ENCODE measurements around the gene WDR93.
"Not testable (repeated sequence)": the region's sequence is repeated elsewhere in the genome, so short reads cannot be mapped to it uniquely, and the experiment has no call there.

WDR93 gene

DNA sequence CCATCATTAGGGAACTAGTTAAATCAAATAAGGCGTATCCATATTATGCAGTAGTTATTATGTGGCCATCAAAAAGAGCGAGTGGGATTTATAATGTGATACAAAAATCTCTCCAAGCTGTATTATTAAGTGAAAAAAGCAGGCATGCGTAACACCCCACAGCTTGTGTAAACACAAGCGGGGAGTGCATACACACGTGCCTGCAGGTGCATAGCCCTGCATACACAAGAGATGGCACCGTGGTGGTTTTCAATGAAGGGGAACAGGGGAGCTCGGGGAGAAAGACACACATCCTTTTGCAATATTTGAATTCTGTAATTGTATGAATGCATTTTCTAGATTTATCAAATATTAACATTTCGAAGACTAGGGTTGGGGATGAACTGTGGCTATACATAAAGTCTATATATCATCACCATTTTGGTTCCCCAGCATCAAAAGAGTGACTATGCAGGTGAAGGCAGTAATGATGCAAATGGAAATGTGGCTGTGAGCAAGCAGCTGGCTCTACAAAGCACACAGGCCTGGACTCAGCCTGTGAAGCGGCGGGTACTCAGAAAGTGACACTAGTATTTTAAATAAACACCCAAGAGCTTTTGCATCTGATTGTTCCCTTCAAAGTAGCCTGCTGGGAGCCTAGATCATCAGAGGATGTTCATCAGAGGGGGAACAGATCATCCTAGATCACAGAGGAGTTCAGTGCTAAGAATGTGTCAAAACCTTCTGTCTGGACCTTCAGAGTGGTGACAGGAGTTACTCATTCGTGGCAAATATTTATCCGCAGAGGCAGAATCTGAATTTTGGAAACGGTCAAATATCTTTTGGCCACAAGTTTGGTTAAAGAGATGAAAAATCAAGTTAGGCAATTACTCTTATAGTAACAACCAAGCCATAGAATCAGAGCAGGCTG is 25.9 kb upstream of the WDR93 start:
- no peak for DNase-seq

DNA sequence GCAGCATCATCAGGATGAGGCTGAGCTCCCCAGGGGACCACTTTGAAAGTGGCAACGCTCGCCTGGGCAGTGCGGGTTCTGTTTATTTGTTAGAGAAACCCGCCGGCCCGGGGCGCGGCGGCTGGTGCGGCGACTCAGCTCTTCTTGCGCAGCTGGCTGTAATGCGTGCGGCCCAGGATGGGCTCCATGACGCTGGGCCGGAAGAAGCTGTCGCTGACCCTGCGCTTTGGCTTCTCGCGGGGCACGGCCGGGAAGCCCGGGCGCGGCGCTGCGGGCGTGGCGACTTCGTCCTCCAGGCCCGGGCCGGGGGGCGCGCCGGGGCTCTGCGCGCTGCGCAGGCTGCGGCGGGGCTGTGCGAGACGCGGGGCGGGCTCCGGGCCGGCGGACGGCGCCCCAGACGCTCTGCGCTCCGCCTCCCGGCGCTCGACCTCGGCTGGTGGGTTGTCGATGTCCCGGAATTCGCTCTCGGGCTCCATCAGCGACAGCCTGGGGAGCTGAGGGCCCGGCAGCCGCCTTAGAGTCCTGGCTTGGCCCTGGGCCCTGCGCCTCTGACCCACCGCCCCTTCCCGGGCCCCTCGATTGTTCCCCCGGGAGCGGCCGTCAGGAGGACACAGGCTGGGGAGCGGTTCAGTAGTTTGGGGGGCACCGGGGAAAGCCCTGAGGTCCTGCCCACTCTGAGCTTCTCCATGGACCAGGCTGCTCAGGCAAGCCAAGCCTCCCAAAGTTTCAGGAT is 25.0 kb upstream of the WDR93 start:
- DNase-seq = no peak

DNA sequence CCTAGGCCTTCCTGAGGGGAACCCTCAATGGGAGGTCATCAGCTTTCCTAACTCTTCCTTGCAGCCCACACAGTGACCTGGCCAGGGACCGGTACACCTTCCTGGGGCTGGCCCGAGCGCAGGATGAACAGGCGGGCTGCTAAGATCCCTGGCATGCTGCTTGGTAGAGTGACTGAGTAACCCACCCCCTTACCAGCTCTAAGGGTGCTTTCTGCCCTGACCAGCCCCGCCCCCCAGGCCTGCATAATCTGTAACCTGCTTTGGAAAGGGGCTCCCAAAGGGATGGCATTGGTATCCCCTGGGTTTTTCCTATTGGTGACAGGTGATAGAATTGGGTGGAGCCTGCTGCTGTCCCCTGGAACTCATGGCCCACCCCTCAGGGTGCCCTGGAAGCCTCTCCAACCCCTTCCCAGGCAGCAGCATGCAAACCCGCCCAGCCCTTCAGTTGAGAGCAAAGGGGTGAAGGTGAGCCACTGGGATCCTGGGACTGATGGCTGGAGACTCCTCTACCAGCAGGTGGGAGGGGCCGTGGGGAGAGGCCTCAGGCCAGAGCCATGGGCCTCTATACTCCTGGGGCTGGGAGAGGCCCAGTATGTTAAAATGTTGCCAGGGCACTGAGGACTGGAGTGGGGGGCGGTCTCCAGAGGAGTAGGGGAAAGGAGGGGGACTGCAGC is 24.3 kb upstream of the WDR93 start:
- DNase-seq = no peak

DNA sequence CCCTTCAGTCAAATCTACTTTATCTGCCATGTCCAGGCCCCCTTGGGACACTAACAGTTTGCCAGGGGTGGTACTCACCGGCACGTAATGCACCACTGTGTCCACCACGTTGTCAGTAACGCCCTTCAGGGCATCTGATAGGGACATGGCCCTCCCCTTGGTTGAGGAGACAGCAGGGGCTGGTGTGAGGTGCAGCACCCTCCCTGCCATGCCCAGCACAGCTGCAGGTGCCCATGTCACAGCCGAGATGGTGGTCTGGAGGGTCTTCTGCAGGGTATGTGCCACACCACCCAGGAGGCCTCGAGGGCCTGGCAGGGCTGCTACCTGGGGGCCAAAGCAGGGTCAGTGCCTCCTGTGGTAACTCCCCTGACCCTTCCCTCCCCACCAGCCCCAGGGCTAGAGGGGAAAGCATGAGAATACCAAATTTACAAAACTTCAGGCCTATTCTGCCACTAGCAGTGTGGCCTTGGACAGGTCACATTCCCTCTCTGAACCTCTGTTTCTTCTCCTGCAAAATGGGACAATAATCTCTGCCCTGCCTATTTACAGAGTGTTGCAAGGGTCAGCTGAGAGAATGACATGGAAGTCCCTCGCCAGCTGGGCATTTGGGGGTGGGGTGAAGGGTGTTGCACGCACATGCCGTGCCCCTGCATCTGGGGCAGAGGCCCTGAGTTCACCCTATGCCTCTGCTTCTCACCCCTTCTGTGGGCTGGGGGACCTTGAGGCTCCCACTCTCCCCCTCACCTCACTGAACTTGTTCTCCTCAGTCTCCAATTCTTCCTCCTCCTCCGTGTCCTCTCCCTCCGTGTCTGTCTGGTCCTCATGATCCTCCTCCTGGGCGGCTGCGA is 23.5 kb upstream of the WDR93 start:
- DNase-seq = no peak

DNA sequence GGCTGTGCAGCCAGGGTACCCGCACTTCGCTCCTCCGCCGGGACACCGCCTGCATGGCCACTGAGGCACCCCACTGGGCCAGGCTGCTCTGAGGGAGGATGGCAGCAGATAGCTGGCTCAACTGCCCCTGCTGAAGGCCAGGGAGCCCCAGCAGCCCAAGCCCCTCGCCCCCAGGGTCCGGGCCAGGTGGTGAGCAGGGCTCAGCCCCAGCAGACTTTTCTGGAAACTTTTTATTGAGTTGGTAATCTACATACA is 23.0 kb upstream of the WDR93 start:
- no peak for DNase-seq

DNA sequence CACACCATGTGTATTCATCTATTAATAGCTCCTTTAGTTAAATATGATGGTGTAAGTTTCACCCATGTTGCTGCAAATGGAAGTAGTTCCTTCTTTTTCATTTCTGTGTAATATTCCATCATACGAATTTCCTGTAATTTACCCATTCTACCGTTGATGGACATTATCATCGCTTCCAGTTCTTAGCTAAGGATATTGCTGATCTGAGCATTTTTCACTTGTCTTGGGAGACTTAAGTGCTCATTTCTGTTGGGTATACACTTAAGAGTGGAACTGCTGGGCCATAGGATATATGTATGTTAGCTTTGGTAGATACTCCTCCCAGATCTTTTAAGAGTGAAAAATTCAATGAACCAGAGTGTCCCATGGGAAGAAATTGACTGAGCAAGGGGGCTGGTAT is 22.4 kb upstream of the WDR93 start:
- DNase-seq = no peak

DNA sequence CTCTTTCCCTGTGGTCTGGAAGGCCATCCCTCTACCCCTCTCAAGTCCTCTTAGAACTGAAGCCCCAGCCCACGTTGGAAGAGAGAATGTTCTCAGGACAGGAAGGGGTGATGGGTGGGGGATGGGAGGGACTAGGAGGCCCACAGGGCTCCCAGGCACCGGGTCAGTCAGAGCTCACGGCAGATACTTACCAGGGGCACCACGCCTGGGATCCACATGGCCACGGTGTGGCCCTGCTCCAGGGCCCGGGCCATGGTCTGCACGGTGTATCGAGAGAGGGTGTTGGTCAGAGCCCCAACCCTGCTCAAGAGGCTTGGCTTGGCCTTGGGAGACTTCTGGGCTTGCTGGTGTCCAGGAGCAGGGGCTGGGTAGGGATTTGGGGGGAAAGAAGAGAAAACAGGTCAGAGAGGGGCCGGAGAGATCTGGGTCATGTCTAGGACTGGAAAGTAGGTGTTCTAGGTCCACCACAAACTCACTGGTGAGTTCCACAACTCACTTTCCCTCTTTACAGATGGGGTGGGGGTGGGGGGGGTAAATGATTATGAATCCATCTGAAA is 21.2 kb upstream of the WDR93 start:
- no peak for DNase-seq

DNA sequence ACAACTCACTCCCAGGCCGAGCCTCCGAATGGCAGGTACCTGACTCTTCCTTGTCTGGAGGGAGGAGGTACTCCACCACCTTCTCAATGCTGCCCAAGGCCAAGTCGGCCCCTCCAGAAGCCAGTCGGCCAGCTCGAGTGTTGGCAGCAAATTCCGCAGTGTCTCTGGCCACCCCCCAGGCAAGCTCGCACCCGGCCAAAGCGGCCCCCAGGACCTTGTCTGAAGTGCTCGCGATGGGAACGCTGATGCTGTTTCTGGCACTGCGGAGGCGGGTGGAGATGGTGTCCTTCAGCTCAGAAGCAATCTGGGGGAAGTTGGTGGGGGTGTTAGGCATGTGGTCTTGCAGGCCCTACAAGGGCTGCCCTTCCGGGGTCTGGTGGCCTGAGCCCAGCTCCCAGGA is 20.7 kb upstream of the WDR93 start:
- no peak for DNase-seq

DNA sequence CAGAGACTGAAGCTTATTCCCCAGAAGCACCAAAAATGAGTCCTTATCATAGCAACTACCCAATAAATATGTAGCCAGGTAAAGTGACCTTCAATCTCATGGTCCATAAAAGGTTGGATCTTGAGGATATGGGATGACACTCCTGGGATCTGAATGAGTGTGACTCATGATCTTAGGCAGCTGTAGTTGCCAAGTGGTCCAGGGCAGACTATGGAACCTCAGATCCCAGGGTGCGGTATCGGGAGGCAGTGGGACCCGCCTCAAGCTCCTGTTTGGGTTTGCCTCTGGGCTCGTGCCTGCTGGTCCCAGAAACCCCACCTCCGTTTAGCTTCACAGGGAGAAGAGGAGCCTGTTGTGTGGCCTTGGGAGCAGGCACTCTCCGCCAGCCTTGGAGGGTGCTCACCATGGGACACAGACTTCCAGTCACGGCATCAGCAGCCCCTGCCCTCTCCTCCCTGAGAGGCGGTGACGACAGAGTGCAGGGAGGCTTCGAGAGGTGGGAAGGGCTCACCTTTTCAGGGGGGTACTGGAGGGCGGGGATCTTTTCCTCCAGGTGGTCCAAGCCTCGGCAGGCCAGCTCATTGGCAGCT is 19.5 kb upstream of the WDR93 start:
- no peak for DNase-seq

DNA sequence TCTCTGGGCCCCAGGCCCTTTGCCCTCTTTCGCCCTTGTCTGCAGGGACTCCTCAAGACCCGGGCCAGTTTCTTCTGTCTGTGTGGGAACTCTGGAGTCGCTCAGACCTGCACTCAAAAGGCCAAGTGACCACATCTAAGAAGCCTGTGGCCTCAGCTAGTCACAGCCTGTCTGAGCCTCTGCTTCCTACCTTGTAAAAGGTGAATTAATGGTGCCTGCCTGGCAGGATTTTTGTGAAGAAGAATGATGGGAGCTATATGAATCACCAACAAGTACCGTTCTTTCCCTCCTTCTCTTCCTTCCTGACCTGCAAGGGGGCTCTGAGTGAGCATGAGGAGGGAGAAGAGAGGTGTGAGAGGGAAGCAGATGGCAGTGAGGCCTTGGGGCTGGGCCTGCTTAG is 18.9 kb upstream of the WDR93 start:
- DNase-seq = no peak

DNA sequence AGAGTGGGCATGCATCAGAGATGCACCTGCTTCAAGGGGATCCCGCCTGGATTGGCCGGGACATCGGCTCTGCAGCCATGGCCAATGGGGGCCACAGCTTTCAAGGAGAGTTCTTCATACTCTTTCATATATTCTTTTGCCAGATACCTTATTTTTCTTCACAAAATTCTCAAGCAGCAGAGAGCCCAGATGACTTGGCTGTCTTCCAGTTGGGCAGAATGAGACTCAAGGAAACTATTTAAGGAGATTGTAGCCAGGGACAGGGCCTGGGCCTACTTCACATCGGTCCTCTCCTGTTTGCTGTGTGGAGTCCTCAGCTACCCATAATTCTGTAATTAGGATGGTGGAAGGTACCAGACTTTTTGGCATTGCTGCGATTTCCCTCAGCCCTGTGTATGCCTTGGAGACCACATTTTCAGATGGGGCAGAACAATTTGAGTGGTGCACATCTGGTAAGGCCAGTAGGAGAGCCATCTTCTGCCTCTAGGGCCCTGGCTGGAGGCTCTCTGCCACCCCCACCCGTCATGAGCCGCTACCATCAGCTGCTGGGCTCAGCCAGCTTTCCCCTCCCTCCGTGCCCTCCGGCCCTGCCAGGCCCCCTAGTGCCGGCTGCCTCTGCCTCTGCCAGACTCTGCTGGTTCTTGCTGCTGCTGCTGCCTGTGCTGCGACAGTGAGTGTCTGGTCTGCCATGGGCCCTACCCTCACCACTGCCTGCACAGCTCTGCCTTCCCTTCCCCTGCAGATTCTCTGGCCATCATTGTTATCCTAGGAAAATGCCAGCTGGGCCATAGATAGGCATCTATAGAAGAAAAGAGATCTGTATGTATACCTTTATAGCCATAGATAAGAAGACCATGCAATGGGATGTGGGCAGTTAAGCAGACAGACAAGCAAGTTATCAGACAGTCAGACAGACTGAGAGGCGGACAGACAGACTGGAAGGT is 18.1 kb upstream of the WDR93 start:
- DNase-seq = no peak

DNA sequence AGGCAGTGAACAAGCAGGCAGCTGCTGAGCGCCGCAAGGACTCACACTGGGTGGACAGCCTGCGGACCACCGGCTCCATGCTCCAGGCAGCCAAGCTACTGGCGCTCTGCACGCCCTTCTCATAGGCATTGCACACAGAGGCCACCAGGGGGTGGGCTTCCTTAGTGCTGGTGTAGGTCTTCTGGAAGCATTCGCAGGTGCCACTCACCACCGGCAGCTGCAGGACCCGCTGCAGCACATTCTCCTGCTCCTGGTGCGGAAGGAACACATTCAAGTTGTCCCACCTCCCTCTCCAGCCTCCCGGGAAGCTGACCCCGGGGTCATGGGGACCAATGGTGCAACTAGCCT is 17.5 kb upstream of the WDR93 start:
- DNase-seq = no peak

DNA sequence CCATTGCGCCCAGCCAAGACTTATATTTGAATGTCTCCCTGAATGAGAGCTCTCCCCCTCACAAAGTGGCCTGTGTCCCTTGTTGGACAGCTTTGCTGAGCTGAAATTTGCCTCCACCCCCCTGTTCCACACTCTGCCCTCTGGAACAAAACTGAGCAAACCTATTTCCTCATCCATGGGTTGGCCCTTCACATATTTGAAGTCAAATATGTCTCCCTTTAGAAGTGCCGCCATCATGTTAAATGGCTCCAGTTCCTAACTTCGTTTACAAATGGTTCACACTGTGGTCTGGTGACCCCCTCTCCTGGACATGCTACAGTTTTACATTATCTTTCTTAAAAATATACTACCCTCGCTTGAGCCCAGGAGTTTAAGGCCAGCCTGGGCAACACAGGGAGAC is 16.1 kb upstream of the WDR93 start:
- no peak for DNase-seq

DNA sequence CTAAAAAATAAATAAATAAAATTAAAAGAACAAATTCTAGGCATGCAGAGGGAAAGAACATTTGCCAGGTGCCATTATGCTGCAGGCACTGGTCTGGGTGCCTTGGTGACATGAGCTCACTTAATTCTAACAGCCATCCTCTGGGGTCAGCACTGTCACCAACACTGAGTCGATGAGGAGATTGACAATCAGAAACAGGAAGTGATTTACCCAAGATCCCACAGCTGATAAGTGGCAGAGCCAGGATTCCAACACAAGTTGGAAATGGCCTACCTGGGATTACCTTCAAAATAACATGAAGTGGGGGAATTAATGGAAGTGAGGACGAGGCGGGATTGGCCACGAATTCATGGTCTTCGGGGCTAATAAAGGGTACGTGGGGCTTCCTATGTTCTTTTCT is 15.0 kb upstream of the WDR93 start:
- DNase-seq = no peak

DNA sequence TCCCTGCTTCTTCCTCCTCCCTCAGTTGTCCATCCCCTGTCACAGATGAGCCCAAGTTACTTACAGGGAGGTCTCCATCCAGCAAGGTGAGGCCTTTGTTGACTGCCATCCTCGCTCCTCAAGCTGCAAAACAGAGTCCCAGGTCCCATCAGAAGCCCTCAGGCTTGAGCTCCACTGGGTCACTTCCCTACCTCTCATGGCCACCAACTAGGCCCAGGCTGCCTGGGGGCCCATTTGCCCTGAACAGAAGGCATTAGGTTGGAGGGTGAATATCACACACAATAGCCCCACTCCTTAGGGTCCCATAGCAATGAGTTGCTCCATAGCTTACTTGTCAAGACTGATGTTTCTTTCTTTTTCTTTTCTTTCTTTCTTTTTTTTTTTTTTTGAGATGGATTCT is 13.2 kb upstream of the WDR93 start:
- DNase-seq = no peak

DNA sequence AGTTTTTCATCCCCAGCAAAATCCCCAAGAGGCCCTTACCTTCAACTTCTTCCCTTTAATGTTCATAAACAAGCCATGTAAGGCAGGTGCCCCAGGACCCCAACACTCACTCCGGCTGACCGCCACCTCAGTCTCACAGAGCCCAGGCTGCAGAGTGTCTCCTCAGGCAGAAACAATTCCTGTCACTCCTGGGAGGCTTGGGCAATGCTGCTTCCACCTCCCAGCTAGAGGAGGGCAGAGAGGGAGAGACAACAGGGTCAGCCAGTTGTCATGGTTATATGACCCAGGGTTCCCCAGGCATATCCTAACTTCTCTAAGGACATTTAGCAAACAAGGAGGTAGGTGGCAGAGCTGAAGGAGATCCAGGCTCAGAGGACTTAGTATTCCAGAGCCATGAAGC is 11.4 kb upstream of the WDR93 start, which contains the start of gene PLIN1:
PLIN1 (minus strand) TSS at position 156 of the 400 bp plus-strand sequence. CDS start 1,878 bp downstream, outside the sequence.
- no peak for DNase-seq

DNA sequence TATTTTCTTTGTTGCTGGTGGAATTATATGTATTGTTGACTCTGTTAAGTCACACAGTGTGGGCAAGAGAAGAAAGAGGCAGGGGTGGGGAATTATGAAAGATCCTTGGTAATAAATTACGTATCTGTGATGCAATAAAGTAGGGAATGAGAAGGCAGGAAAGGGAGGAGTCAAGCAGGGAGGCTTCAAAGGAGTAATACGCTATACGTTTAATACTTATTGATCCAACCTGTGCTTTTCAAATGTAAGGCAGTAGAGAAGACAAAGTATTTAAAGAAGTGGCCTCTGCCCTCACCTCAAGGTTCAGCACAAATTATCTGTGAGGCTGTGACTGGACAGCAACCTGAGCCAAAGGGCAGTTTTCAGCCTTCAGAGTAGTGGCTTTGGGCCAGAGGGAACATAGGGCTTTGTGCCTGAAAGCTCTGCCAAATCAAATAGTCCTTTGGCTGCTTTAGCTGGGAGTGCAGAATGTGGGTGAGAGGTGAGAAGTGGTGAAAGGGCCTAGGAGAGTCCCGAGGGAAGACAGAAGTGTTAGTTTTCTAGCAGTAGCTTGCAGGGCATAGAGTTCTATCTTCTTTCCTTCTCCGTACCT is 10.2 kb upstream of the WDR93 start:
- DNase-seq = no peak

DNA sequence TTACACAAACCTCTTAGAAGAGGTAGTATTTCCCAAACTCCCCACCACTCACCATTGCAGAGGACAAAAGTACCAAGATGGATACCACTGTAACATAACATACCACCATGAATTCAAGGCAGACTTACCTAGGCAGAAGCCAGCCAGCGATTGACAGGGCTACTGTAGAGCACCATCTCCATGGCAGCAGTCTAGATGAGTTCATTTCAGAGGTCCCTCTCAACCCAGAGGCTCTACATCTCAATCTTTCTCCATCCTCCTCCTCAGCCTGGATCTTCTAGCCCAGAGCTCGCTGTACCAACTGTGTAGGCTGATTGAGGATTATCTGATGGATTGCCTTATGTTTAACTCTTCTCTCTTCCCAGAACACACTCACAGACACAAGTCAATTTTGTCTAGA is 9.5 kb upstream of the WDR93 start:
- no peak for DNase-seq

DNA sequence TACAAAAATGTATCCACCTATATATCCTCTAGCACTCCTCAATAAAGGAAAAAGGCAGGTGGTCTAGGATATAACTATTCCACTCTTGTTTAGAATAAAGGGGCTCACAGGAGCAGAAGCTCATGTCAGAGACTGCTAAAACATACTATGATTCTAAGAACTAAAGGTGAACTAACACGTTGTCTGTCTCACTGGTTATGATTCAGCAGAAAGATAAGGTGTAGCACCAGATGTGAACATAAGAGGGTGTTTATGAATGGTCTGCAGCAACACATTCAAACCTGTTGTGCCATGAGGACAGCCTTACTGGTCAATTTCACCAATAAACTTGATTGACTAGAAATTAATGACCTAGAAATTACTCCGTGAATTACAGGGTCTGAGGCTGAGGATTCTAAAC is 4.6 kb upstream of the WDR93 start:
- DNase-seq = no peak

DNA sequence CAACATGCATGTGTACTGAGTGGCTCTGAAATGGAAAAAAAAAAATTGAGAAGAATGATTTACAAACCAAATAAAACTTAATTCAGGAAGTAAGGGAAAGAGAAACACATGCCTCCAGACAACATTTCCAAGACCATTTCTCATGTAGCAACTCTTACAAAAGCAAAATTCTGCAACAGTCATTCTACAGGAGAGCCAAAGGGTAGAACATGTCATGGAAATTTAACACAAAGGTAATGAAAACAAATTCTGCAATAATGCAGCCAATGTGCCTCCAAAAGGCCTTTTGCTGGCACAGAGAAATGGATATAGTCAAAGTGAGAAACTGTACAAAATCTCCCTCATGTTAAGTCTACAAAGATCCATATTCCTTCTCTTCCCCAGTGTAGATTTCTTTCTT is 4.1 kb upstream of the WDR93 start:
- no peak for DNase-seq

DNA sequence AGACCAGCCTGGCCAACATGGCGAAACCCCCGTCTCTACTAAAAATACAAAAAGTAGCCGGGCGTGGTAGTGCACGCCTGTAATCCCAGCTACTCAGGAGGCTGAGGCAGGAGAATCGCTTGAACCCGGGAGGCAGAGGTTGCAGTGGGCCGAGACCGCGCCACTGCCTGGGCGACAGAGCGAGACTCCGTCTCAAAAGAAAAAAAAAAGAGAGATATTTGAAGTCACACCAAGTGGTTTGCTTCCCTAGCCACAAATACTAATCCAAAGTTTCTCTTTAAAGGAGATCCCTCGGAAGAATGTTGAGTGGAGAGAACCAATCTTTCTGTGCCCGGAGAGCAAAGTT is 708 bp upstream of the WDR93 start:
- not testable (repeated sequence) for DNase-seq

All from stimulated activated CD4-positive, alpha-beta T cell treated with anti-CD3 and anti-CD28 coated beads, Interleukin-4, amount 100 ng/mL, for 1 hour (primary cell).